HG03520 (cell line): ENCODE data around the gene FLYWCH2.
"Not testable (repeated sequence)": the region's sequence is repeated elsewhere in the genome, so short reads cannot be mapped to it uniquely, and the experiment has no call there.

Experiments used
- ATAC-seq: cut with Tn5 transposase; IDR thresholded peaks from one replicate; pipeline ENCODE4 v1.9.1; 2021; ENCODE audit warnings: mild to moderate bottlenecking, moderate library complexity; ENCODE audit not compliant: unreplicated experiment

Gene FLYWCH2

GRCh38 chr16:2937170-2937569, 54.2 kb downstream of the FLYWCH2 start:
- no peak for ATAC-seq

- ATAC-seq = no peak
Observed at GRCh38 chr16:2938206-2938605, 55.2 kb downstream of the FLYWCH2 start.

GRCh38 chr16:2939968-2940367, 57.0 kb downstream of the FLYWCH2 start:
- ATAC-seq = no peak

GRCh38 chr16:2942045-2942444, 59.0 kb downstream of the FLYWCH2 start:
- ATAC-seq = no peak

- ATAC-seq = not testable (repeated sequence)
Observed at GRCh38 chr16:2943716-2944115, 60.7 kb downstream of the FLYWCH2 start.

DNA sequence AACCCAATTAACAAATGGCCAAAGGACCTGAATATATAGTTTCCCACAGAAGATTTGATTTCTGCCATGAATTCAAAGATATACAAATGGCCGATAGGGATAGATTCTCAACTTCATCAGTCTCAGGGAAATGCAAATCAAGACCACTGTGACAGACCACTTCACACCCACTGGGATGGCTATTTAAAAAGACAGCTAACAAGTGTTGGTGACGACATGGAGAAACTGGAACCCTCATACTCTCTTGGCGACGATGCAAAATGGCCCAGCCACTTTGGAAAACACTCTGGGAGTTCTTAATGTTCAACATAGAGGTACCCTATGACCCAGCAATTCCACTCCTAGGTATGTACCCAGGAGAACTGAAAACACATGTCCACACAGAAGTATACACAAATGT, 63.6 kb downstream of the FLYWCH2 start:
- no peak for ATAC-seq
